HUDEP-2 (cell line): ENCODE results near the gene PKD1L1.
A peak's percentile ranks its signal among the peaks of the same experiment; 100 is the strongest.

Source experiments
- DNase-seq, 76 experiments: peaks; one replicate each; lab custom pipeline; 2025; ENCODE audit not compliant: unreplicated experiment in 76 of 76; lab: John Stamatoyannopoulos, UW

Gene PKD1L1

DNA sequence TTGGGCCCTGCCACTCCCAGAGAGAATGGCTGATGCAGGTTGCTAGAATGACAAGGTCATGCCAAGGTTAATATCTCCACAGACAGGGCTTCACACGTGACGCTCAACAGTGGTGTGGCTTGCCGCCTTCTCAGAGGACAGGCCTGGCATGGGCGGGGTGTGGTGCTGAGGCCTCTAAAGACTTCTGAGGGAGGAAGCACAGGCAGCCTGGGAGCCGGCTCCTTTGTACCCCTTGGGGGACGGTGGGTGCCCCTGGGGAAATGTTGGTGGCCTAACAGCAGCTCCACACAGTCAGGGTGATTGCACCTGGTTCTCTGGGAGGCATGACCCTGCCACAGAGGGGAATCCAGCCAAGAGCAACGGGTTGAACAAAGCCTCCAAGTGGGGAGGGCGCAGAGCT lies 115.1 kb downstream of the PKD1L1 start:
- no peak for DNase-seq

DNA sequence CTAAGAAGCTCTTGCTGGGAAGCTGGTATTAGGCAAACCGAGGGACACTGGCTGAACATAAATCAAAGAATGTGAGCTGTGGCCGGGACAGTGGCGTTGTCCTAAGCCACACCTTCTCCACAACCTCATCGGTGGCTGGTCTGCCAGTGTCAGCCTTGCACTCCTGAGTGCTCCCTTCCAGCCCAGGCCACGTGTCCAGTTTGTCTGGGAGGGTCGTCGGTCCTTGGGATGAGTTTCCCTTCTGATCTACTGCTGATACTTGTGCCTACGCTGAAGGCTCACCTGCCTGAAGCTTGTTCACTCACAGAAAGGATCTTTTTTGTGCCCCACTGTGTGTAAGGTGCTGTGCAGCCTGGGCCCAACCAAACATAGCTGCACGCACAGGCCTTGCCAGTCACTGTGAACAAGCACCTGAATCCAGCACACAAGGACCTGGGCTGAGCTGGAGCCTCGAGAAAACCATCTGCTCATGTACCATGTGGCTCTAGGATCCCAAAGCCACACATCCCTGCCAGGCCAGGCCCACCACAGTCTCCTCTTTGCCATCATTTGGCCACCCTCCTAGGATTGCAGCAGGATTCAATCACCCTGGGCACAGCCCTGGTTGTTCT lies 116.1 kb downstream of the PKD1L1 start:
- DNase-seq: no peak

- no peak for DNase-seq
These were observed 118.3 kb downstream of the PKD1L1 start for GRCh38 chr7:47830015-47830414.

DNA sequence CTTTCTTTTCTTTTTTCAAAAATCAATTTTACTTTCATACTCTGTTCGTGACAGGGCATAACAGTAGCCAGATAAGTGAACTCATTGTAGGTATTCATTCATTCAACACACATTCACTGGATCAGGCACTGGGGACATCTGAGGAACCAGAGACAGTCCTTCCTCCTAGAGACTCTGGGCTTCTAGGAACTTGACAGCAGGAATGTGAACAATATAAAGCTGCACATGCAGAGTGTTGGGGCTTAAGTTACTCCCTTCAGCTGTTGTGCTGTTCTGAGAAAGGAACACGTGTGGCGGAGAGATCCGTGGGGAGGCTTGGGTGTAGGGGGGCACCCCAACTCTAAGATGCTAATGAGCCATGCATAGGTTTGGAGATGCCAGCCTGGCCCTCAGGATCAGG lies 120.4 kb downstream of the PKD1L1 start:
- DNase-seq: no peak

DNA sequence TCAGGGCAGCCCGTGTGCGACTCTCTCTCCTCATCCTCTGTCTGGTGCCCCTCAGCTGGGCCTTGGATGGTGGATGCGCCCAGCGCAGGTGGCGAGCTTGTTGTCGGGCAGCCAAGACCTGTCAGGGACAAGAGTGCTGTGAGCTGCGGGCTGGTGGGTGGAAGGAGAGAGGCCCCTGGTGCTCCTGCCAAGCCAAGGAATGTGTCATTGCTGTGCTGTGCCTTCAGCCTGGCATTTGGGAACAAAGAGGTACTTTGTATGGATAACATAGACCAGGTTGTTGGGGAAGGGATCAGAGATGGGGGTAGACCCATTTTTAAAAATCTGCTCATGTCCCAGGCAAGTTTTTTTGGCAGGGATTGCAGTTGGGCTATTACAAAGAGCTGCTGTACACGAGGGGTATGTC lies 120.9 kb downstream of the PKD1L1 start:
- no peak for DNase-seq

DNA sequence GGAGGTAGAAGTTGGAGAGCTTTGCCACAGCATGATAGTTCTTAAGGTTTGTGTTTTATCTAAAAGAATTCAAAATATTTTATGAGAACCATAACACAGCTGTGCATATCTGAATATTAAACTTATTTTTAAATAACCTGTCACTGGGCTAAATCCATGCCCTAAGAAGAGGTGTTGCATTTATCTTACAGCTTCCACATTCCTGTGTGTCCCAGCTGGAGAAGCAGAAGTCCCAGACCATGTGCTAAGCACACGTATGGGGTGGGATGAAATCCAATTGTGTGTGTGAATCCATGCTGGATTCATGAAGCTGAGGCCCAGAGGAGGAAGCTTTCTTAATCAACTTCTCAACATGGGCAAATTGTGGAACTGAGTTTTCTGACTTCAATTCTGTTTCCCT lies 121.5 kb downstream of the PKD1L1 start:
- no peak for DNase-seq

GRCh38 chr7:47819607-47819920 lies 128.7 kb downstream of the PKD1L1 start:
- no peak for DNase-seq

GRCh38 chr7:47818796-47819606 lies 129.3 kb downstream of the PKD1L1 start:
- DNase-seq: peak in 56 of 76 experiments; percentile 4 to 74 (median 38)

DNA sequence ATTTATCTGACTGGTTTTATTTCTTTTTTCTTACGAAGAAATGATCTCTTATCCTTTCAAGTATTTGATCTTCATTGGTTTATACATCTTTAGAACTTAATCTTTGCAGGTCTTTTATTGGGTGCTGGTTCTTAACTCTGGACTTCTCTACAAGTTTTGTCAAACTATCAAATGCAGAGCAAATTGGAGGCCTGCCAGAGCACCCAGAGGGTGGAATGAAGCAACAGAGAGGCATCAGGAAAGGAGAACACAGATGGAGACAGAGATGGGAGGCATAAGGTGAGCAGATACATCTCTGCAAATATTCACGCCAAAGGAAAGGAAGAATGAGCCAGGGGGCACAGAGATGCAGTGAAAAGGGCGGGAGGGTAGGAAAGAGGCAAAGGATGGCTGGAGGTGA lies 130.3 kb downstream of the PKD1L1 start:
- DNase-seq: peak in 1 of 76 experiments; percentile 9

DNA sequence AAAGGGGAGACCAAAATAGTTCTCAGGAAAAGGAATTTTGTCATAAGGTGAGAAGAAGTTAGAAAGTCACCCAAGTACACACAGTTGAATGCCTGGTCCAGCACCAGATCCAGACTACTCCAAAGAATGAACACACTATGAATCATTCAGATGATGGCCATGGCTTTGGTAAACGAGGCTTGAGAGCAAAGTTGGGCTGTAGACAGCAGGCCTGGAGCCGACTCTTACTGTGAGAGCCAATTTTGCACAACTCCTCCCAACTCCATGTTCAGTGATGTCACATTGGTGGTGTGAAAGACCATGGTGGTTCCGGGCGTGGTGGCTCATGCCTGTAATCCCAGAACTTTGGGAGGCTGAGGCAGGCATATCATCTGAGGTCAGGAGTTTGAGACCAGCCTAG lies 131.6 kb downstream of the PKD1L1 start:
- DNase-seq: no peak

- DNase-seq: no peak
These were observed 132.4 kb downstream of the PKD1L1 start for GRCh38 chr7:47815867-47816266.

DNA sequence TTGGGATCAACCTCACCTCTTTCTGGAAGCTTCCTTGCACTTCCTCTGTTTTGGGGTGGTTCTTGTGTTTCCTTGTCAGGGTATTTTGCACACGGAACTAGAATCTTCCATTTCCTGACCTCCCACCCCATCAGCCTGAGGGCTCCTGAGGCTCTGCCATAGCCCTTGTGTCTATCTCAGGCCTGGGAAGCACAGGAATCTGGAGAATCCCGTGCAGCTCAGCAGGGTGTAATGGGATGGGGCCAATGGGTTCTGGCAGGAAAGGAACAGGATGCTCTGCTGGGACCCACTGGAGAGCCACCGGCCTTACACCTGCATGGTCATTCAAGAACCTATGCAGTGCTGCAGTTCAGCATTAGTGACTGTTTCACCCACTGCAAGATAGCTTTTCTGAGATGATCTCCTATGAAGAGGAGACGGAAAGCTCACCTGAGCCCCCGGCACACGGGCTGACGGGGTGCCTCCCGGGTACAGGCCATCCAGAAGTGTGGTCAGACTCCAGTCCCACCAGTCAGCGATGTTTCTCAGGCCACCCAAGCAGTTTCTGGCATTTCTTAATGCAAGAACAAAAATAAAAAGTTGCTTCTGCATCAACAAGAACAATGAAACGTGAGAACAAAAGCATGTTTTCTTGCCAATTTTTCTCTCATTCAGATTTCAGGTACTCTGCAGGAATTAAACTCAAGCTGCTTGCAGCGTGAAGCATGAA lies 133.2 kb downstream of the PKD1L1 start:
- DNase-seq: no peak

GRCh38 chr7:47813620-47814260 lies 134.5 kb downstream of the PKD1L1 start:
- DNase-seq: no peak

GRCh38 chr7:47812429-47813136 lies 135.7 kb downstream of the PKD1L1 start:
- no peak for DNase-seq

GRCh38 chr7:47811632-47812380 lies 136.5 kb downstream of the PKD1L1 start:
- DNase-seq: no peak

GRCh38 chr7:47809387-47809786 lies 138.9 kb downstream of the PKD1L1 start:
- DNase-seq: no peak

- DNase-seq: no peak
These were observed 139.9 kb downstream of the PKD1L1 start for GRCh38 chr7:47808321-47808720.

GRCh38 chr7:47807756-47808155 lies 140.5 kb downstream of the PKD1L1 start:
- peak in 12 of 76 experiments; percentile 0 to 25 (median 8) for DNase-seq

DNA sequence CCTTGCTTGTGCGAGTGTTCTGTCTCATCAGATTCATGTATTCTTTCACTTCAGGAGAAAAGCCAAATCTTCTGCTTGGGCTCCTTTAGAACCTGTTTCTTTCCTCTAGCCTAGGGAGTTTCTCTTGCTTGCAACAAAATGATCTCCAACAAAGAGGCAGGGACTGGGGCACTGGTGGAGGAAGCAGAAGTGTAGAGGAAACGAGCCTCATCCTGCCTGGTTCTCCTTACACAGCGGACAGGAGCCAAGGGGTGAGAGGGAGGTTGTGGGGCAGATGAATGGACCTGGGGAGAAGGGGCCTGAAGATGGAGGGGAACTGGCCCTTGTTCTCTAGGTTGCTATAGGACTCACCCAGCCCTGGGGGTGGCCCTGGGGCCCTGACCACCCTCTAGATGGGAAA lies 141.1 kb downstream of the PKD1L1 start:
- no peak for DNase-seq

- no peak for DNase-seq
These were observed 141.6 kb downstream of the PKD1L1 start for GRCh38 chr7:47806701-47807103.
